ENCODE results near the gene SV2B.

Gene SV2B

GRCh38 chr15:91306144-91306543, 206.1 kb downstream of the SV2B start:
- TF ChIP-seq, protein P1, sequence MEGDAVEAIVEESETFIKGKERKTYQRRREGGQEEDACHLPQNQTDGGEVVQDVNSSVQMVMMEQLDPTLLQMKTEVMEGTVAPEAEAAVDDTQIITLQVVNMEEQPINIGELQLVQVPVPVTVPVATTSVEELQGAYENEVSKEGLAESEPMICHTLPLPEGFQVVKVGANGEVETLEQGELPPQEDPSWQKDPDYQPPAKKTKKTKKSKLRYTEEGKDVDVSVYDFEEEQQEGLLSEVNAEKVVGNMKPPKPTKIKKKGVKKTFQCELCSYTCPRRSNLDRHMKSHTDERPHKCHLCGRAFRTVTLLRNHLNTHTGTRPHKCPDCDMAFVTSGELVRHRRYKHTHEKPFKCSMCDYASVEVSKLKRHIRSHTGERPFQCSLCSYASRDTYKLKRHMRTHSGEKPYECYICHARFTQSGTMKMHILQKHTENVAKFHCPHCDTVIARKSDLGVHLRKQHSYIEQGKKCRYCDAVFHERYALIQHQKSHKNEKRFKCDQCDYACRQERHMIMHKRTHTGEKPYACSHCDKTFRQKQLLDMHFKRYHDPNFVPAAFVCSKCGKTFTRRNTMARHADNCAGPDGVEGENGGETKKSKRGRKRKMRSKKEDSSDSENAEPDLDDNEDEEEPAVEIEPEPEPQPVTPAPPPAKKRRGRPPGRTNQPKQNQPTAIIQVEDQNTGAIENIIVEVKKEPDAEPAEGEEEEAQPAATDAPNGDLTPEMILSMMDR (IDR thresholded peaks at IDR 0.05; ENCODE audit: extremely low read depth, missing control alignments) = no peak
- DNase-seq (ENCODE audit: low spot score) = no peak

DNA sequence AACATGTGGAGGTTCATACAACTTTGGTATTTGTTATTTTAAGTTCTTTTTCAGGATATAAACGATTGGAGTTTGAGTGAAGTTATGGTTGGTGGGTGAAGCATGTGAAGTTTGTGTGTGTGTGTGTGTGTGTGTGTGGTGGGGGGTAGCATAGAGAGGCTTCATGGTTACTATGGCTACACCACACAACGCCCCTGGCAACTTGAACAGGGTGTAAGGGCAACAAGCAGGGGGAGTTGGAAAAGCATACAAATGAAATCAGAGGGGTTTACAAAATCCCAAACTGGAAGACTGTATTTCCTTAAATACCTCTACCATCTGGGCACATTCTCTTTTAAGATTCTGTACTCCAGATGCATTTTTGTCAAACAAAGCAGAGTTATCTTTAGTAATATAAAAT, 207.5 kb downstream of the SV2B start:
- no peak for DNase-seq (ENCODE audit: low spot score)
- TF ChIP-seq, protein P1 (IDR thresholded peaks at IDR 0.05; ENCODE audit: extremely low read depth, missing control alignments) = no peak

- TF ChIP-seq, protein P1 (IDR thresholded peaks at IDR 0.05; ENCODE audit: extremely low read depth, missing control alignments) = no peak
Observed at GRCh38 chr15:91308199-91308598, 208.1 kb downstream of the SV2B start.

DNA sequence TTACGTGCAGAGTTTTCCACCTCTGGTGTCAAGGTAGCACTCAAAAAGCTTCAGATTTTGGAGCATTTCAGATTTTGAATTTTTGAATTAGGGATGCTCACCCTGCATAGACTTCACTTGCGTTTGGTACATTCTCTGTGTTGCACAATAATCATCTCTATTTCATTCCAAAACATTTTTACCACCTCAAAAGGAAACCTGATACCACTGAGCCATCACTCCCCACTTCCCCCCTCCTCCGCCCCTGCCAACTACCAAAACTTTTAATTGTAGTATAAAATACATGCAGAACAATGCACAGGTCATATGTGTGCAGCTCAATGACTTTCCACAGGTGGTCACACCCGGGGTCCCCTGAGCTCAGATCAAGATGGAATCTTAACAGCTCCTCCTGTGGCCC, 208.8 kb downstream of the SV2B start:
- no peak for DNase-seq (ENCODE audit: low spot score)
- TF ChIP-seq, protein P1 (IDR thresholded peaks at IDR 0.05; ENCODE audit: extremely low read depth, missing control alignments) = no peak

More at GRCh38 chr15:91308199-91308598, 208.1 kb downstream of the SV2B start:
- no peak for DNase-seq (ENCODE audit: low spot score)

DNA sequence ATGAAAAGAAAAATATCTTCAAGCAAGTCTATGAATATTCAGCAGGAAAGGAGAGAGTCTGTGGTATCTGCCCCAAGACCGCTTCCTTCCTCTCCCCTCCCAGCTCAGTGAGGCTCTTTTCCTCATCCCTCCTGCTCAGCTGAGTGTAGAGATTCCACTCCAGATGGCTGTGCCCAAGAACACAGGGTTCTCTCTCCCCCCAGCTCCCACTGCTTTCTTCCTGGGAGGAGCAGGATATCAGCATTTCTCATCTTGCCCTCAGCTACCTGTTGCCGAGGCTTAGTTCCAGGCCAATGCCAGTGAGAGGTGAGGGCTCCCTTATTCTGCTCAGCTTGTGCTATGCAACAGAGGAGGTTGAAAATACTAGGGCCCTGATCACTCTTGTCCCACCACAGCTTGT, 211.9 kb downstream of the SV2B start:
- TF ChIP-seq, protein P1 (IDR thresholded peaks at IDR 0.05; ENCODE audit: extremely low read depth, missing control alignments) = no peak
- no peak for DNase-seq (ENCODE audit: low spot score)

GRCh38 chr15:91316126-91316525, 216.1 kb downstream of the SV2B start:
- TF ChIP-seq, protein P1 (IDR thresholded peaks at IDR 0.05; ENCODE audit: extremely low read depth, missing control alignments) = no peak
- DNase-seq (ENCODE audit: low spot score) = no peak

GRCh38 chr15:91318516-91318915, 218.5 kb downstream of the SV2B start:
- no peak for DNase-seq (ENCODE audit: low spot score)
- TF ChIP-seq, protein P1 (IDR thresholded peaks at IDR 0.05; ENCODE audit: extremely low read depth, missing control alignments) = no peak

All from GM20000 (cell line).